HG03159 (cell line): ENCODE measurements around the gene THOP1.
"Not testable (repeated sequence)": the region's sequence is repeated elsewhere in the genome, so short reads cannot be mapped to it uniquely, and the experiment has no call there.

Source experiments
- ATAC-seq: cut with Tn5 transposase; IDR thresholded peaks from one replicate; pipeline ENCODE4 v1.9.1; 2021; ENCODE audit warnings: mild to moderate bottlenecking, moderate library complexity; ENCODE audit not compliant: unreplicated experiment

Gene THOP1

DNA sequence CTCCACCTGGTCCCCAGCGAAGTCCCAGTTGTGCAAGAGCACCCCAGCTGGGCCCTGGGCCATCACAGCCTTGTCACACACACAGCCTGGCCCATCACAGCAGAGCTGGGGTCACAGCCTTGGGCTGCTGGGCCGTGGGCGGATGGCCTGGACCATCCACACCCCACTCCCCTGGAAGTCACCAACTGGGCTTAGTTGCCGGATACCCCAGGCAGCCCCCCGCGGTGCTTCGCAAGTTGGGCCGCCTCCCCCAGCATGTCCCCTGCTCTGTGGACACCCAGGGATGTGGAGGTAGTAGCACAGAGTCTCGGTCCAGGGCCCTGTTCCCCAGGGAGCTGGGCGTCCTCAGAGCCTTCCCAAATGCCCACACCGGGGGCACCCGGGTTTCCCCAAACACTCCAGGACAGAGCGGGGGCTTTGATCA is 29.9 kb downstream of the THOP1 start:
- ATAC-seq: no peak

DNA sequence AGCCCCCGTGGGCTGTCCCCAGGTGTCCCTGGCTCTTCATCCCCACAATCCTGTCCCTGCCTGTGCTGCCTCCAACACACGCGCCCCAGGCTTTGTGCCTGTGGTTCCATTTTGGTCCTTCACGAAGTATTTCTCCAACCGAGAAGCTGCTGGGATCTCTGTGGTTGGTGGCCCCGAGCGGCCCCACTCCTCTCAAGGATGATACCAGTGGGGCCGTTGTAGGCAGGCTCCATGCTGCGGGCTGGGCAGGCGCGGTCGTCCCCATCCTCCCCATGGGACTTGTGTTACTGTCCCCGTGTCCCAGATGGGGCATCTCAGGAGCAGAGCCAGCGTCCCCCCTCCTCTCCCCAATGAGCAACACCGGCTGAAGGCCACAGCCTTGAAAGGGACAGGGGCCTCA is 30.6 kb downstream of the THOP1 start:
- no peak for ATAC-seq

DNA sequence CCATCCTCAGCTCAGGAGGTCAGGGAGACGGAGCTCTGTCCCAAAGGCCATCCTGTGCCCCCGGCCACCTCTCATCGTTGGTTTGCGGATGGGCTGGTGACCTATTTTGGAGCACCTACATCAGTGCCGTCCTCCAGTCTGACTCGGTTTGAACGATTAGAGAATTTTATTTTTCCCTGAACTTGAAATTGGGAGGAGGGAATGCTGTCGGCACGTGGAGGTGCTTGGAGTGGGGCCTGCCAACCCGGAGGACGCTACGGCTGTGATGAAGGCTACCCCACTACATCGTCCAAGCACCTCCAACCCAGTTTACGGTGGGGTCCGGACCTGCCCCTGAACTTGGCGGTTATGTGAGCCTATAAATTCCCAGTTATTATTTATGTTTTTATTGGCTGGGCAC is 31.3 kb downstream of the THOP1 start:
- no peak for ATAC-seq

DNA sequence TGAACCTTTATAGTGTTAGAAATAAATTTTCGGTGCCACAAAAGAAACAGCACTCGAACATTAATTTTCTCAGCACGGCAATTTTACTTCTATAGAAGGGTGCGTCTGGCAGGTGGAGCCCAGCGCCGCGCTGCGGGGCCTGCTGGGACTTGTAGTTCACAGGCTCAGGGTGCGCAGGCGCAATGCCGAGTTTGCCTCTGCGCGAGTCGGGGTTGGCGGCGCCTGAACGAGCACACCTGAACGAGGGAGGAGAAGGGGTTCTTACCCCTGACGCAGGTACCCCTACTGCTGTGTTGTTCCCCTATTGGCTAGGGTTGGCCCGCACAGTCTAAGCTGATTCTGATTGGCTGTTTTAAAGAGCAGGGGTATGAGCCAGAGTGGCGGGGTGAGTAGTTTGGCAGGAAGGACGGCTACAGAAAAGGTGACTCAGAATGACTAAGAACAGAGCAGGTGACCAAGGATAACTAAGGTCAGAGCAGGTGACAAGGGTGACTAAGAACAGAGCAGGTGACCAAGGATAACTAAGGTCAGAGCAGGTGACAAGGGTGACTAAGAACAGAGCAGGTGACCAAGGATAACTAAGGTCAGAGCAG is 32.0 kb downstream of the THOP1 start:
- not testable (repeated sequence) for ATAC-seq

DNA sequence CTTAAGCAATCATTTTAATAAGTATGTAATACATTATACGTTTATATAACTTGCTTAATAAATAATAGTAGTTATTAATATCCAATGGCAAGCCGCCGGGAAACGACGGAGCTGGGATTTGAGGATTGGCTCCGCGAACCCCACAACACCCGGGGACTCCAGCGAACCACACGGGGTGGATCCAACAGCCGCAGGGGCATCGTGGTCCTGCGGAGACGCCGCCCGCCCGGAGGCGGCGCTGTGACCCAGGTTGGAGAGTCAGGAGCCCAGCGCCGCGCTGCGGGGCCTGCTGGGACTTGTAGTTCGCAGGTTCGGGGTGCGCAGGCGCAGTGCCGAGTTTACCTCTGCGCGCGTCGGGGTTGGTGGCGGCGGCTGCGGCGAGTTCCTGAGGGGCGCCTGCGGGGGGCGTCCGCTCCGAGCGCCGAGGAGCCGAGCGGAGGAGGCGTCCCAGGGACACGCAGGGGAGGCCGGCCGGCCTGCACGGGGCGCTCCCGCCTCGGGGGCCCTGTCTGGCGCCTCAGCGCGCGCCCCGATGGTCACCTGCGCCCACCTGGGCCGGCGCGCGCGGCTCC is 34.3 kb downstream of the THOP1 start, which contains the start of gene ZNF554:
ZNF554 (plus strand) TSS at position 329 of the 572 bp plus-strand sequence; CDS start at position 533, 204 bp downstream.
- peak; percentile 81 for ATAC-seq

DNA sequence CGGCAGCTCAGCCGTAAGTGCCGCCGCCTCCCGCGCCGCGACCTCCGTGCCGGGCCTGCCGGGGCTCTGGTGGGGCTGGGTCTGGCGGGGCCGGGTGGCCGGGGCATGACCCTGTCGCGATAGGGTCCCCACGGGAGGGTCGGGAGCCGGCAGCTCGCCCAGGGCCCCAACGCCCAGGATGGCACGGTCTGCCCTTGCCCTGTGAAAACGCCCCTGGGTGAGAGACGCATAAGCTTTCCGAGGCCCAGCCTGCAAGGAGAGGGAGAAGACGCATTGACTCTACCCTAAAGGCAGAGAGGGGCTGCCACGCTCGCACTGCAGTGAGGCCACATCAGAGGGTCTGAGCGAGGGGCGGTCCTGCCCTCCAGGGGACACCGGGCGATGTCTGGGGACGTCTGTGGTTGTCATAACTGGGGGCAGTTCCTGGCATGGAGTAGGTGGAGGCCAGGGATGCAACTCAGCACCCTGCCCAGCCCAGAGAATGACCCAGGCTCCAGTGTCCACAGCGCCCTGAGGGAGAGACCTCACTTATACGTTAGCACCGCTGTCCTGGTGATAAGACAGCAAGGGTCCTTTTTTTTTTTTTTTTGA is 34.9 kb downstream of the THOP1 start:
- ATAC-seq: peak; percentile 10

DNA sequence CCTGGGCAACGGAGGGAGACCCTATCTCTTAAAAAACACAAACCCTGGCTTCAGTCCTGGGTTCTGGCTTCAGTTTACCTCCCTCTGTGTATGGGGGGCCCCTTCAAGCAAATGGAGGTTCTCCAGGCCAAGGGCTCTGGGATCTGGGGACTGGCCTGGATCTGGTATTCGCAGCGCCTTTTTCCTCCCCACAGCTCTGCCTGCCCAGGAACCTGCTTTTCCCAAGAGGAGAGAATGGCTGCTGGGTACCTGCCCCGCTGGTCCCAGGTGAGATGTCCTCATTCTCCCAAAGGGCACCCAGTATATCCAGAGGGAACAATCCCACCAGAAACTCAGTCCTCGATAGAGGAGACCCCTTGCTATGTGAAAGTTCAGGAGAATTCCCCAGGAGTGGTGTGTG is 37.5 kb downstream of the THOP1 start:
- no peak for ATAC-seq

DNA sequence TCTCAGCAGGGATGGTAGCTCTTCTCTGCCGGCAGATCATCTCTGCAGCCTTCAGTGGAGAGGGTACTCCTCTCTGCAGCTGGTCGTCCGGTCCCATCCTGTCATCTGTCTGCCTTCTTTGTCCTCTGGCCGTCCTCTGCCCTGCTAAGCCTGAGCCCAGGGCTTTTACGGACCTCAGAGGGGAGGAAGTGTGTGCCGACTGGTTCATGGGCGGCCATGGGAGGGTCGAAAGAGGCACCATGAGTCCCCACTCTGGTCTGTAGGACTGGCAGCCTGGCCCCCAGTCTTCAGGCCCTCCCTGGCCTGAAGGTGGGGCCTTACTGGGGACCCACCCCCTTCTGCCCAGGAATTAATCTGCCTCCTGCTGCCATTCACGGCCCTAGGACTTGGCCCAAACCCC is 38.3 kb downstream of the THOP1 start:
- ATAC-seq: no peak

DNA sequence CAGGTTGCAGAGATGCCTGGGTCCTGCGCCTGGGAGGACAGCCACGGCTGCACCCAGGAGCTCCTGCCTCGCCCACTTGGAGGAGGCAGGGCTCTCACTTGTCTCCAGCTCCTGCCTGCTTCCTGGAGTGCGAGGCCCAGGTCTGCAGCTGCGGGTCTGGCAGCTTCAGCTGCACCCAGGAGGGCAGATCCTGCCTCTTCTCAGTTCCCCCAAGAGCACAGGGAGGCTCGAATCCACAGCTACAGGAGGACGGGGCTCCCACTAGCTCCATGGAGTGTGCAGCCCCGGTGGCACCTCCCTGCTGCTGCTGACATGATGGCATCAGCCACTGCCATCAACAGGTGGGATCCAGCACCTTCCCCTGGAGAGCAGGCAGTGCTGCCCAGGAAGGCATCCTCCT is 38.8 kb downstream of the THOP1 start:
- no peak for ATAC-seq

DNA sequence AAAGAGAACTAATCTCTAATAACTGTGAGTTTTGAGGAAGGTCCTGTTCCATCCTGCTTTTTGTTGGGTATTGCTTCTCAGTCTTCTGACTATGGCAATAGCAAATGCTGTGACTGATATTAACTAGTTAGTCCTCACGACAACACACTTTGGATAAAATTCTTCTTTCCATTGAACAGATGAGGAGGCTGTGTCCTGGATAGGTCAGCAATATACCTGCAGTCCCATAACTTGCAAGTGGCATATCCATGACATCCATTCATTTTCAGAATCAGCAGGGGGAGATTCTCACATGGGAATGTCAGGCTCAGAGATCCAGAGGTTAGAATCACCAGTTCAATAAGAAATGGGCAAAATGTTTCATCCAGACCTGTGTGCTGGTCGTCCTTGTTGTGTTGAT is 41.7 kb downstream of the THOP1 start:
- ATAC-seq: no peak

DNA sequence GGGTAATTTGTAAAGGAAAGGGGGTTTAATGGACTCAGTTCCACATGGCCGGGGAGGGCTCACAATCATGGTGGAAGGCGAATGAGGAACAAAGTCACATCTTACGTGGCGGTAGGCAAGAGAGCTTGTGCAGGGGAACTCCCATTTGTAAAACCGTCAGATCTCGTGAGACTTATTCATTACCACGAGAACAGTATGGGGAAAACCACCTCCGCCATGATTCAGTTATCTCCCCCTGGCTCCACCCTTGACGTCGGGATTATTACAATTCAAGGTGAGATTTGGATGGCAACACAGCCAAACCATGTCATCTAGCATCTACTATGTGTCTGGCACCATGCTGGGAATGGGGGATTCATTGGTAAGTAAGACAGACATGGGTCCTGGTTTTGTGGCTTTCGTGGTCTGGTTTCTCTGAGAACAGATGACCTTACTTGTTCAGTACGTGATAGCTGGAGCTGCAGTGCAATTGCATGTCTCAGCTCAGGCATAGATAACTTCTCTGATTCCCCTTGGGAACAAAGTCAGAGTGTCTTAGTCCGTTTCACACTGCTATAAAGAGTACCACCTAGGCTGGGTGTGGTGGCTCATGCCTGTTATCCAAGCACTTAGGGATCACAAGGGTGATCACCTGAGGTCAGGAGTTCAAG is 42.7 kb downstream of the THOP1 start:
- no peak for ATAC-seq

DNA sequence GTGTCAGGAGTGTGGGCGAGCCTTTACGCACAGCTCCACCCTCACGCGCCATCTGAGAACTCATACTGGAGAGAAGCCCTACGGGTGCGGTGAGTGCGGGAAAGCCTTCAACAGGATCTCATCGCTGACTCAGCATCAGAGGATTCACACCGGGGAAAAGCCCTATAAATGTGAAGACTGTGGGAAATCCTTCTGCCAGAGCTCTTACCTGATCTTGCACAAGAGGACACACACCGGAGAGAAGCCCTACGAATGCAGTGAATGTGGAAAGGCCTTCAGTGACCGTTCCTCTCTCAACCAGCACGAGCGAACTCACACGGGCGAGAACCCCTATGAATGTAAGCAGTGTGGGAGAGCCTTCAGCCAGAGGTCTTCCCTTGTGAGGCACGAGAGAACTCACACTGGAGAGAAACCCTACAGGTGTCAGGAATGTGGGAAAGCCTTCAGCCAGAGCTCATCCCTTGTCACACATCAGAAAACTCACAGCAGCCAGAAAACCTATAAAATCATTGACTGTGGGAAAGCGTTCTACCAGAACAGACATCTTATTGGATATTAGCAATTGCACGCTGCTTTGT is 49.1 kb downstream of the THOP1 start:
- ATAC-seq: no peak

DNA sequence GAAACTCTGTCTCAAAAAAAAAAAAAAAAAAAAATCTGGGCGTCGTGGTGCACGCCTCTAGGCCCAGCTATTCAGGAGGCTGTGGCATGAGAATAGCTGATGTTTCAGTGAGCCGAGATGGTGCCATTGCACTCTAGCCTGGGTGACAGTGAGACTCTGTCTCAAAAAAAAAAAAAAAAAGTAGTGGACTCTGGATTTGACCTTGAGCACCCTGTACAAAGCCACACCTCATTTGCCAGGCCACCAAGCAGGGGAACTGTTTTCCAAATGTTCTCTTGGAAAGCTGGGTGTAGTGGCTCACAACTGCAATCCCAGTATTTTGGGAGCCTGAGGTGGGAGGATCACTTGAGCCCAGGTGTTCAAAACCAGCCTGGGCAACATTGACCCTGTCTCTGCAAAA is 52.1 kb downstream of the THOP1 start:
- no peak for ATAC-seq

DNA sequence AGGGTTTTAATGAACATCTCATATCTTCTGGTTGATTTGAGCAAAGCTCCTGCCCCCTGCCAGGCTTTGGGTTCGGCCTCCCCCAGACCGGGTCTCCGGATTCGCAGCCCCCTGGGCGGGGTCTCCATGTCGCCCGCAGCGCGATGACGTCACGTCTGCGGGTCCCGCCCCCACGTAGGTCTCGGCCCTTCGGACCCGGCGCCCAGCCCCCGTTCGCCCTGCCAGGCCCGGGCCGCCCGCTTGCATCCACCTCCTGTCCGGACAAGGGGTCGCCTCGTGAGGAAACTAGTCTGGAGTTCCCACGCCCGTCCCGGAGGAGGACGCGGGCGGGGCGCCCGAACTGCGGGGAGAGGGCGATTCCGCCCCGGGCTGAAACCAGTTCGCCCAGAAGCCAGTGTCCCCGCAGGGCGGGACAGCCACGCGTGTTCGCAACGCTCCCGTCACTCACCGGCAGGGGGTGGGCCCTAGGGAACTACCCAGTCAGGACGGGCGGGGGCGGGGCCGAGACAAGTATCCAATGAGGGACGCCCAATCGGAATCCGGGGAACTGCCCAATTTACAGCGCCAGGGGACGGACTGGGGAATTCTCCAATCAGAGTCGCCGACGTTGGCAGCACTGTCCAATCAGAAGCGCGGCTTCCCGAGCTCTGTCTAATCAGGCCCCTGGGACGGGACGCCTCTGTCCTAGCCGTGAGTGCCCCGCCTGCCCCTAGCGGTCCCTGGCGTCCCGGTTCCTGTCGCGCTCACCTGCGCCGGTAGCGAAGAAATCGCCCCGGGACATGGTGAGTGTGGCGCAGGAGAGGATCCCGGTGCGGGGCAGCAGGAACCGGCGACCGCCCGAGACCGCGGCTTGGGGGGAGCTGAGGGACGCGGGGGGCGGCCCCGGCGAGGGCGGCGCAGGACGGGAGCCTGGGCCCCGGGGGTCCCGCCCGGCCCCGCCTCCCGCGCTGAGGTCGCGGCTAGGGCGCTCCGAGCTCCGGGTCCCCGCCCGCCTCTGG is 55.8 kb downstream of the THOP1 start, which contains the start of gene ZNF555:
ZNF555 (plus strand) TSS at position 682 of the 998 bp plus-strand sequence; CDS start at position 780, 98 bp downstream.
- ATAC-seq: peak; percentile 96

DNA sequence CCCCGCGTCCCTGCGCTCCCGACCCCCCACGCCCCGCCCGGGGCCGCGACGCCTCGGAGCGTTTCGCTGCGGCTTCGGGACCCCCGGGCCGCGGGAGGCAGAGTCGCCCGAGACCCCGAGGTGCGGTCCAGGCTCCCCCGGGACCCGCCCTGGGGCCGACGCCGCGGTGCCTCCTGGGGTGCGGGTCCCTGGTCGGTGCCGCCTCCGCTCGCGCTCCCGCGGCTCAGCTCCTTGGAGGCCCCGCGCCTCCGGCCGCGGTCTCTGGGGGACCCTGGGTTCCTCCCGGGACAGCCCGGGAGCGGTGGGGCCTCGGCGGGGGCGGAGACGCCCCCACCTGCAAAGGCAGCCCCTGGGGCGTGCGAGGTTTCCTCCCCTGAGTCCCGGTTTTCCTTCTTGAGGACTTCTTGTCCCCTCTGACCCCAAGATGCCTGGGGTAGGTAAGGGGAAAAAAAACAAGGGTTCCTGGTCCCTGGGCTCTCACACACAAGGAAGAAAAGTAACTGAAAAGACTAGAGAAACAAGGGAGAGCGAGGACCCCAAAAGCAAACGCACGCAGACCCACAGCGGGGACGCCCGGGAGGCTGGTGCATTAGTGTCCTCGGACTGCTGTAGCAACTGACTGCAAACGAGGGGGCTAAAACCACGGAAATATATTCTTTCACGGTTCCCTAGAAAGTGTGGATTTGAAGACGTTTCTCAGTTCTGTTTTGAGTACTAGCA is 56.7 kb downstream of the THOP1 start:
- ATAC-seq: no peak

DNA sequence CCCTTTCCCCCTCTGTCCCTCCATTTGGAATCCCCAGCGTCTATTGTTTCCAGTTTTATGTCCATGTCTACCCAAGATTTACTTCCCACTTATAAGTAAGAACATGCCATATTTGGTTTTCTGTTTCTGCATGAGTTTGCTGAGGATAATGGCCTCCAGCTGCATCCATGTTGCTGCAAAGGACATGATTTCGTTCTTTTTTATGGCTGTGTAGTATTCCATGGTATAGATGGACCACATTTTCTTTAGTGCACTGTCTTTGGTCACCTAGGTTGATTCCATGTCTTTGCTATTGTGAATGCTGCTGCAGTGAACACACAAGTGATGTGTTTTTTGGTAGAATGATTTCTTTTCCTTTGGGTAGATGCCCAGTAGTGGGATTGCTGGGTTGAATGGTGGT is 59.8 kb downstream of the THOP1 start:
- no peak for ATAC-seq

DNA sequence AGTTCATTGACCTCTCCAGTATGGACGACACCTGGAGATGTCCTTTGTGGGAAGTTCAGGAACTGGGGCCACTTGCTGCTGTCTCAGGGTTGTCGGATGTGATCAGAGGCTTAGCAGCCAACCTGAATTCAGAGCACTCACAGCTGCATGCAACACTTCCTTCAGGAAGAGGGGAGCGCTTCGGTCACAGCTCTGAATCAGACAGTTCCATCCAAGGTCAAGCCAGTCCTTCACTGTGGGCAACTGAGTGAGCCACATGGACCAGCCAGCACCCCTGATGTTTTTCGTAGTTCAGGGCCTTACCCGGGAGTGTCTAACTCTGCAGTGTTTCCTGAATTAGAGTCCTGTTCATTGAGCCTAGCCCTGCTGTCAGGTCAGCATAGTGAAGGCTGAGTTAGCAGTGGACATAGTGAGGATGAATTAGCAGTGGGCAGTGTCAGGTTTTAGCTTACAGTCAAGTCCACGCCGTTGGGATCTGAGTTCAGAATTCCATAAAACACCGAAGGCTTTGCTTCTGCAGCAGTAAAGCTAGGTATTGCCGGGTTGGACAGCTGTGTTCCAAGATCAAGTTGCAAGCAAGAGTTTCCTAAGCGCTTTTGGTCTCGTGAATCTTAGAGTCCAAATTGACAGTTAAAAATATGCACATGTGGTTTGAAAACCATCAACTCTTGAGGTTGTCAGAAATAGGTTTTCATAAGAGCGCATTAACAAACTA is 61.0 kb downstream of the THOP1 start:
- no peak for ATAC-seq

DNA sequence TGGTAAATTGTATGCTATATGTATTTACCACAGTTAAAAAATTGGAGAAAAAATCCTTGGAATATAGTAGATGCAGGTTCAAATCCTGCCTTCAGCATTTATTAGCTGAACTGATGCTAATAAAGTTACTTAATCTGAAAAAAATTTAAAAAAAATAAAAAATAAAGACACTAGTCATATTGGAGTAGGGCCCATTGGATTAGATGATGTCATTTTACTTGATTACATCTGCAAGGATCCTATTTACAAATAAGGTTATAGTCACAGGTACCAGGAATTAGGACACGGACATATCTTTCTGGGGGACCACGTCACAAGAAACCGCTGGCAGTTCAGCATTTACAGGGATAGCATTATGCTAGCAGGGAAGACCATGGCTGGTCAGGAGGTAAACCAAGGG is 62.2 kb downstream of the THOP1 start:
- ATAC-seq: no peak

DNA sequence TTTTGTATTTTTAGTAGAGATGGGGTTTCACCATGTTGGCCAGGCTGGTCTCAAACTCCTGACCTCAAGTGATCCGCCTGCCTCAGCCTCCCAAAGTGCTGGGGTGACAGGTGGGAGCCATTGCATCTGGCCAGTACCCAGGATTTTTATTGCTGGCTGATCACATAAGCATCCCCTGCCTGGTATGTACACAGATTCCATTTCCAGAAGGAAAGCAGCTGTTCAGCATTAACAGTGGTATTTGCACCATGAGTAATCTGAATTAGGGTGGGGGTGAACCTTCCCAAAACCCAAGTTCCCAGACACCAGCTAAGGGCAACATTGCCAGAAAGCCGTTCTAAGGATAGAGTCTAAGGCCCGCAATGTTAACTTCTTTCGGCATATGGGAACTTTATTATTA is 63.3 kb downstream of the THOP1 start:
- ATAC-seq: no peak
